Kidney epithelial cell (primary cell): ENCODE results near the gene TMEM63A. TPM values are rescaled to one million over a fixed set of nuclear protein-coding genes. Genes with fewer than 3 reads are reported as not detected.

ENCODE experiments used
- DNase-seq: peaks from one replicate; pipeline ENCODE4 v3.0.0-alpha.2; 2010; ENCODE audit warnings: low read depth
- H3K27me3 ChIP-seq: 2 replicates; pipeline ENCODE4 v1.6.0; 2011; ENCODE audit warnings: low read length; ENCODE audit not compliant: control insufficient read depth, insufficient read depth
- H3K36me3 ChIP-seq: 2 replicates; pipeline ENCODE4 v1.5.1; 2011; ENCODE audit warnings: low read length; ENCODE audit not compliant: control insufficient read depth, insufficient read depth
- H3K4me3 ChIP-seq: 2 replicates; pipeline ENCODE4 v1.5.1; 2011; ENCODE audit warnings: low read depth, mild to moderate bottlenecking, control low read depth, low read length
- CTCF ChIP-seq: IDR thresholded peaks from 2 replicates; pipeline ENCODE4 v1.5.1; 2011; ENCODE audit warnings: mild to moderate bottlenecking, moderate library complexity, low read length, control low read depth, inconsistent platforms; ENCODE audit not compliant: insufficient read depth, poor library complexity, severe bottlenecking
- total RNA-seq: library from RNA; depleted of rRNA; stranded (reverse); fragments of >200 nt; gene quantifications from 2 replicates; pipeline ENCODE4 v1.2.3, GENCODE V29; 2015

TMEM63A gene
- total RNA-seq, 1 donor from 2014 or later = 17.5 TPM

- Histone ChIP-seq H3K4me3 (no peak overlapping the region), H3K27me3 (no peaks in the 10 kb centered on the region), H3K36me3 (peaks cover 5% of the 10 kb centered on the region)
- TF ChIP-seq CTCF = no peak
- DNase-seq = no peak
Observed at GRCh38 chr1:225857256-225857655, 24.9 kb downstream of the TMEM63A start.

- H3K36me3 ChIP-seq = peaks cover 6% of the 10 kb centered on the region
- TF ChIP-seq CTCF = no peak
- no peak overlapping the region for H3K4me3 ChIP-seq
- no peaks in the 10 kb centered on the region for H3K27me3 ChIP-seq
- DNase-seq = no peak
Observed at GRCh38 chr1:225855503-225856300, 26.5 kb downstream of the TMEM63A start.

- no peak for DNase-seq
- Histone ChIP-seq H3K4me3 (no peak overlapping the region), H3K36me3 (peaks cover 6% of the 10 kb centered on the region), H3K27me3 (no peaks in the 10 kb centered on the region)
- TF ChIP-seq CTCF = no peak
Observed at GRCh38 chr1:225853441-225853840, 28.7 kb downstream of the TMEM63A start.

GRCh38 chr1:225852413-225853124 lies 29.6 kb downstream of the TMEM63A start:
- no peak overlapping the region for H3K4me3 ChIP-seq
- TF ChIP-seq CTCF = no peak

GRCh38 chr1:225851805-225852204 lies 30.4 kb downstream of the TMEM63A start:
- H3K4me3 ChIP-seq = no peak overlapping the region
- H3K27me3 ChIP-seq = no peaks in the 10 kb centered on the region
- H3K36me3 ChIP-seq = peaks cover 8% of the 10 kb centered on the region
- no peak for TF ChIP-seq CTCF
- no peak for DNase-seq

More at GRCh38 chr1:225852413-225853124, 29.6 kb downstream of the TMEM63A start:
- peaks cover 6% of the 10 kb centered on the region for H3K36me3 ChIP-seq
- no peak for DNase-seq
- no peaks in the 10 kb centered on the region for H3K27me3 ChIP-seq
